Forelimb muscle (tissue), 1 donor: Measurements from ENCODE around the gene LSAMP. TPM values are rescaled to one million over a fixed set of nuclear protein-coding genes. Genes with fewer than 3 reads are reported as not detected.

ENCODE experiments used
- DNase-seq: peaks from one replicate; pipeline ENCODE4 v3.0.0-alpha.2; 2013; ENCODE audit warnings: low read depth
- polyA plus RNA-seq: library from polyadenylated mRNA; unstranded; fragments of 120-200 nt; gene quantifications from one replicate; pipeline ENCODE4 v1.2.1, GENCODE V29; 2013; ENCODE audit not compliant: insufficient read length

Gene LSAMP
- polyA plus RNA-seq, 1 donor: 4.5 TPM

GRCh38 chr3:115843206-115843605 is 602.1 kb downstream of the LSAMP start:
- DNase-seq: no peak

DNA sequence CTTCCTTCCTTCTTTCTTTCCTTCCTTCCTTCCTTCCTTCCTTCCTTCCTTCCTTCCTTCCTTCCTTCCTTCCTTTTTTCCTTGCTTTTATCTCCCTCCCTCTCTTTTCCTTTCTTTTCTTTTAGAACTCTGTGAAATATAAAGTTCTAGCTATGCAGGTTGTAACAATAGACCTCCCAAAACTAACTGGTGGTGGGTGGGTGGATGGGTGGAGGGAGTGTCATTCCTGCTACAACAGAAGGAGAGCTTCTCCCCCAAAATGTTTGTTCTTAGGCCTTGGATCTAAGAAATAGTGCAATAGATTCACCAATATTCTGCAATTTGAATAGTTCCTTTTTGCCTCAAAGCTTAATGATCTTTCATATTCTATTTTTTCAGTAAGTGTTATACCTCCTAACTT is 606.0 kb downstream of the LSAMP start:
- DNase-seq: no peak

- no peak for DNase-seq
Measured at GRCh38 chr3:115838786-115839185, 606.5 kb downstream of the LSAMP start.

GRCh38 chr3:115836944-115837343 is 608.3 kb downstream of the LSAMP start:
- no peak for DNase-seq

- DNase-seq: no peak
Measured at GRCh38 chr3:115835946-115836345, 609.3 kb downstream of the LSAMP start.

- no peak for DNase-seq
Measured at GRCh38 chr3:115834068-115834467, 611.2 kb downstream of the LSAMP start.

DNA sequence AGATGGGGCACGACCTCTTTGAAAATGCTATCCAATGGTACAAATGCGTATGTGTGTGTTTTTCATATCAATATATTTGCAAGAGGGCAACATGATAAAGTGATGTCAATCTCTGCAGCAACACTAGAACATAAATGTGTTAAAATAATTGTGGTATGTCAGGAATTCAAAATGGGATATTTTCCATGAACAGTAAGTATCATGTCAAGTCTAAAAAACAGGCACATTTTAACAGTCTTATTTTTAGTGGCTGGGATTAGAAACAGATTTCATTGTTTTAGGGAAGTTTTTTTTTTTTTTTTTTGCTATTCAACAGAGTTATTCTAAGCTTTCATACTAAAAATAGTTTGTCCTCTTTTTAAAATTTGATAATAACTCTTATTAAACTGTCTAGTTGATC is 612.2 kb downstream of the LSAMP start:
- DNase-seq: no peak

DNA sequence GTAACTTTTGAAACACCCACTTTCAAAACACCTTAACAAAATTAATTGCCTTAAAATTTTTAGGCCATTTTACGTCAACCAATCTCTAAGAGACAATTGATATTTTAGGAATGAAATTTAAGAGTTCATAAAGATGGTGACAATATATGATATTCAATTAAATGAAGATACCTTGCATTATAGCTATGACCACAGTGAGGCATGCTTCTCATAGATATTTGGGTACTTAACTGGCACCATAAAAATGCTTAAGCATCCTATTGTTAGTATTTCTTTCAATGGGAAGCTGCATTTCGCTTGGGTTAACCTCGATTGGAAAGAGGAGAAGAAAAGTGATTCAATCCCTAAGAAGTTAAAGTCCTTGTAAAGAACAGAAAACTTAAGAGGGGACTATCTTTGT is 613.0 kb downstream of the LSAMP start:
- no peak for DNase-seq

DNA sequence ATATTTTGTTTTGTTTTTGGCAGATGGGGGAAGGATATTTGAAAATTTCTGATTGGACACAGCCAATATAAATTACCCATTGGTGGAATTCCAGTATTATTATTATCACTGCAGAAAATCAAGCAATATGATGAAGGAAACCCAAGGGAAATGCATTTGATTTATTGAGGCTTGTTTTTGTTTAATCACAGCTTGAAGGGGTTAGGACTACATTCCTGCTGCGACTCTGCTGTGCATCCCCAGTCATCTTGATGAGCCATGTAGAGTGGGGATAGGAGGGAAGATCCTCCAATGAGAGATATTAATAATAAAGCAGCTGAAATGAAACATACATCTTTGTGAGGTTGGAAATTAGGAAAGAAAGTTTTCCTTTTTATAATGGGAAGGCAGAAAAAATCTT is 613.4 kb downstream of the LSAMP start:
- DNase-seq: no peak

DNA sequence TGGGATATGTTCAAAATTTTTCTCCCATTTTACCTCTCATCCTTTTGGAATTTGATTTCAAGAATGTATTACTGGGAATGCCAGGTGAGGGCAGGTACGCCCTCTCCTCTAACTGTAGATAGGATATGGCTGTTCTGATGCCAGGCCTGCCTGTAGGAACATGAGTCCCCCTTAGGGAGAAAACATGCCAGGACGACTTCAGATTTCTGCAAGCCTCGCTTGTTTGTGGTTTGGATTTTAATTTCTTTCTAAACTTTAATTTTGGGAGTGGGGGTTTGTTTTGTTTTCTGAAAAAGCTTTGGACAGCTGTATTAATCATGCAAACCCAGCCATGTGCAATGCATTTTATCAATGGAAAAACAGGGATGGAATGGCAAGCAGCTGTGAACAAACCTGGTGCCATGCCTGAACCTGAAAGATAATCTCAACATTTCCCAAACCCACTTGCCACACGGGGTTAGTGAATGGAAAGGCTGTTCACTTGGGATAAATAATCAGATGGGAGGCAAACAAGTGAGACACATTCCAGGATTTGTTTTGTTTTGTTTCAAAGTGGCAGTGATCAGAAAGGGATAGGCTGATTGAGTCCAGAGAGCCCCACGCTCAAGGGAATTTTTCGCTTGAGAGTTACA is 614.4 kb downstream of the LSAMP start:
- DNase-seq: no peak

GRCh38 chr3:115828401-115828800 is 616.9 kb downstream of the LSAMP start:
- no peak for DNase-seq

DNA sequence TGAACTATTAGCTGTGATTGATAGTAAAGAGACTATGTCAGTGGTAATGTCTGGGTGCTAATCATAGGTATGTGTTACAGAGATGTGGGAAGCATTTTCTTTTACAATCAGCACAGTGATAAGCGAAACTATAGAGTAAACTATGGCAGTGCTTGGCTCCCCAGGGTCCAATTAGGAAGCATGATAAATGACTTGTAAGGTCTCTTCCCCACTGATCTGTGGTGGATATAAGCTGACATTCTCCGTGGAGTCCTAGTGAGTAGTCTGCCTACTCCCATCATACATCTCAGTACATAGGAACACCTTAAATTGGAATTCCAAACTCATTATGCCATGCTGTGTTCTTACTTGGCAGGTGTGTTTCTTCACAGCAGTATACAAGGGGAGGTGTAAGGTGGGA is 617.8 kb downstream of the LSAMP start:
- no peak for DNase-seq

GRCh38 chr3:115825046-115825445 is 620.2 kb downstream of the LSAMP start:
- no peak for DNase-seq

GRCh38 chr3:115823083-115823482 is 622.2 kb downstream of the LSAMP start:
- DNase-seq: no peak

- no peak for DNase-seq
Measured at GRCh38 chr3:115822579-115822978, 622.7 kb downstream of the LSAMP start.

DNA sequence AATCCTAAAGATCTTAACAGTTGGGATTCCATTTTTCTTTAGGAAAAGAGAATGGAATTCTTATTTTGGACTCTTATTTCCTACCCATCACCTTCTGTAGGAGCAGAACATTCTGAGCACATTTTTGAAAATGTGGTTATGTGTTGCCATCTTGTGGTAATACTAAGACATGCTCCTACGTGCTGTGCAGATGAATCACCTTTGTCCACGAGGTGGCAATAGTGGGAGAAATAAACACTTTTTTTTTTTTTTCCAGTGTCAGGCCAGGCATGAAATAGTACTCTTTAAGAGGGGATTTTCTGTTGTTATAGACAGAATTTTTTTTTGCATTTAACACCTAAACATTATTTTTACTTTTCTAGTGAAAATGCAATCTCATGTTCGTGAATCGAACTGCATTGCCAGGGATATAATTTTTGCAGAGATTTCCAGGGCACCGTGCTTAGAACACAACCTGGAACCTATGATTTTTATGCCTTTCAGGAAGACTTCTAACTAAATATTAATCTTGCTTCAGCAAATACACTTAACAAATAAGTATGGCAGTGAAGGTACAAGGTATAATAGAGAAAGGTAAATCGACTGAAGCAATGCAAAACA is 625.4 kb downstream of the LSAMP start:
- DNase-seq: peak; percentile 79

GRCh38 chr3:115814778-115815380 is 630.4 kb downstream of the LSAMP start:
- peak; percentile 29 for DNase-seq

- DNase-seq: no peak
Measured at GRCh38 chr3:115814006-115814405, 631.3 kb downstream of the LSAMP start.

GRCh38 chr3:115808816-115809215 is 636.5 kb downstream of the LSAMP start:
- no peak for DNase-seq

GRCh38 chr3:115808244-115808643 is 637.0 kb downstream of the LSAMP start:
- no peak for DNase-seq

GRCh38 chr3:115806501-115806900 is 638.8 kb downstream of the LSAMP start:
- no peak for DNase-seq

- no peak for DNase-seq
Measured at GRCh38 chr3:115805520-115805919, 639.8 kb downstream of the LSAMP start.

- DNase-seq: no peak
Measured at GRCh38 chr3:115804713-115805119, 640.6 kb downstream of the LSAMP start.
